PC-3 (cell line): ENCODE results near the gene STMP1. TPM values are rescaled to one million over a fixed set of nuclear protein-coding genes. Genes with fewer than 3 reads are reported as not detected.
"Not testable (repeated sequence)": the region's sequence is repeated elsewhere in the genome, so short reads cannot be mapped to it uniquely, and the experiment has no call there.

Experiments
- ATAC-seq: fragments of 200-7000 bp; cut with Tn5 transposase; 2 replicates; pipeline ENCODE4 v1.9.1; 2020; ENCODE audit warnings: mild to moderate bottlenecking, moderate library complexity
- BruUV-seq: library from RNA; stranded (reverse); fragments of 400-500 nt; replicated peaks from 2 replicates; lab custom pipeline; 2021; lab: Mats Ljungman, UMichigan
- CTCF ChIA-PET: fragments of 300-600 bp; sonication (Branson Sonifier 250); formaldehyde crosslinking; loops from one replicate; lab custom pipeline; 2022; ENCODE audit warnings: antibody characterized with exemption; lab: Charles Lee
- POLR2A ChIA-PET: fragments of 300-600 bp; sonication (Branson Sonifier 250); formaldehyde crosslinking; loops from one replicate; lab custom pipeline; 2022; ENCODE audit warnings: antibody characterized with exemption; ENCODE audit not compliant: unreplicated experiment; lab: Charles Lee
- DNase-seq: peaks from one replicate; pipeline ENCODE4 v3.0.0-alpha.2; 2015
- H2AFZ ChIP-seq: fragments of 300-600 bp; sonication (generic); 2 replicates; pipeline ENCODE4 v1.6.0; 2016; ENCODE audit warnings: antibody characterized with exemption, low read length
- H3F3A ChIP-seq: fragments of 300-600 bp; sonication (generic); one replicate; pipeline ENCODE4 v1.6.0; 2017; ENCODE audit warnings: antibody characterized with exemption, low read length, control low read depth, mild to moderate bottlenecking; ENCODE audit not compliant: unreplicated experiment
- H3K27ac ChIP-seq: fragments of 300-600 bp; sonication (generic); 2 replicates; pipeline ENCODE4 v1.5.1; 2016; ENCODE audit warnings: mild to moderate bottlenecking, low read length
- H3K27me3 ChIP-seq: fragments of 300-600 bp; sonication (generic); 2 replicates; pipeline ENCODE4 v1.6.1; 2016; ENCODE audit warnings: low read length, mixed read lengths
- H3K36me3 ChIP-seq: fragments of 300-600 bp; sonication (generic); 2 replicates; pipeline ENCODE4 v1.6.1; 2016; ENCODE audit warnings: low read depth, mixed run types, low read length, mixed read lengths
- H3K4me1 ChIP-seq: fragments of 300-600 bp; sonication (generic); 2 replicates; pipeline ENCODE4 v1.5.1; 2016; ENCODE audit warnings: low read length; ENCODE audit not compliant: insufficient read depth
- H3K4me2 ChIP-seq: fragments of 300-600 bp; sonication (generic); 2 replicates; pipeline ENCODE4 v1.6.0; 2016; ENCODE audit warnings: low read length
- H3K4me3 ChIP-seq: fragments of 300-600 bp; sonication (generic); 2 replicates; pipeline ENCODE4 v1.5.1; 2016; ENCODE audit warnings: mild to moderate bottlenecking, low read length, mixed read lengths
- H3K79me2 ChIP-seq: fragments of 300-600 bp; sonication (generic); 2 replicates; pipeline ENCODE4 v1.6.1; 2017; ENCODE audit warnings: low read length, mixed read lengths
- H3K9ac ChIP-seq: fragments of 300-600 bp; sonication (generic); 2 replicates; pipeline ENCODE4 v1.6.0; 2016; ENCODE audit warnings: mild to moderate bottlenecking, low read length
- H3K9me2 ChIP-seq: fragments of 300-600 bp; sonication (generic); replicated peaks from 2 replicates; pipeline ENCODE4 v1.6.1; 2016; ENCODE audit warnings: mixed run types, low read length, mixed read lengths
- H3K9me3 ChIP-seq: fragments of 300-600 bp; sonication (generic); 2 replicates; pipeline ENCODE4 v1.6.1; 2016; ENCODE audit warnings: low read length, mixed read lengths
- H4K20me1 ChIP-seq: fragments of 300-600 bp; sonication (generic); 2 replicates; pipeline ENCODE4 v1.6.1; 2016; ENCODE audit warnings: low read length, mixed read lengths
- EZH2 ChIP-seq: fragments of 300-600 bp; sonication (generic); IDR thresholded peaks from one replicate; pipeline ENCODE4 v1.6.1; 2017; ENCODE audit warnings: antibody characterized with exemption, mild to moderate bottlenecking, low read length; ENCODE audit not compliant: unreplicated experiment
- EZH2phosphoT487 ChIP-seq: fragments of 300-600 bp; sonication (generic); IDR thresholded peaks from 2 replicates; pipeline ENCODE4 v1.6.1; 2018; ENCODE audit warnings: mild to moderate bottlenecking, antibody characterized with exemption, low read length, borderline replicate concordance
- intact Hi-C: fragments of 100-400 bp; cut with micrococcal nuclease; formaldehyde crosslinking; loops from 2 replicates; pipeline ENCODE4 v1.9.0; 2023
- total RNA-seq: library from RNA; depleted of rRNA; stranded (reverse); fragments of >200 nt; gene quantifications from 2 replicates; pipeline ENCODE4 v1.2.3, GENCODE V29; 2014
- TF ChIP-seq, protein P1 (sequence below): fragments of 300-600 bp; sonication (generic); conservative IDR thresholded peaks from 2 replicates; pipeline ENCODE4 v1.5.1; 2017; ENCODE audit warnings: antibody characterized with exemption, low read depth, mild to moderate bottlenecking, low read length

Gene STMP1
- total RNA-seq, 1 experiment from 2014 or later: 8.8 TPM

- CTCF ChIA-PET: interaction anchor here (0.6 kb wide), 1 partner anchor 28 kb away, joined by 3 read pairs; the partner anchor contains the start of gene STMP1
- H3K9me2 ChIP-seq: no peaks in the 10 kb centered on the region
These were observed 28.0 kb upstream of the STMP1 start for GRCh38 chr7:135634191-135634878.

GRCh38 chr7:135639690-135640089 lies 22.6 kb upstream of the STMP1 start:
- BruUV-seq, H3K79me2 ChIP-seq, ATAC-seq, H3K4me1 ChIP-seq, POLR2A ChIA-PET, H3K9me2 ChIP-seq, H3K9ac ChIP-seq, H3K4me2 ChIP-seq, H3K4me3 ChIP-seq, intact Hi-C loops, H4K20me1 ChIP-seq, H3K27ac ChIP-seq, H2AFZ ChIP-seq, H3K9me3 ChIP-seq, DNase-seq, H3K27me3 ChIP-seq, H3F3A ChIP-seq: not testable (repeated sequence)
- CTCF ChIA-PET: interaction anchor here (0.5 kb wide), 1 partner anchor 1952 kb away, joined by 5 read pairs; no protein-coding TSS in a partner anchor
- peaks cover 42% of the 10 kb centered on the region for H3K36me3 ChIP-seq

More at GRCh38 chr7:135634191-135634878, 28.0 kb upstream of the STMP1 start:
- H3K4me3 ChIP-seq: no peak overlapping the region
- no peak overlapping the region for H2AFZ ChIP-seq
- no peaks in the 10 kb centered on the region for H3F3A ChIP-seq
- no peak overlapping the region for H3K27ac ChIP-seq
- no peak overlapping the region for H3K4me2 ChIP-seq
- H3K79me2 ChIP-seq: no peaks in the 10 kb centered on the region
- no peaks in the 10 kb centered on the region for H4K20me1 ChIP-seq
- H3K9me3 ChIP-seq: no peaks in the 10 kb centered on the region
- no peaks in the 10 kb centered on the region for H3K4me1 ChIP-seq
- peaks cover 35% of the 10 kb centered on the region for H3K36me3 ChIP-seq
- ATAC-seq: no peak
- BruUV-seq: no TSS peak
- intact Hi-C loops: no loop called here
- POLR2A ChIA-PET: no interaction called here
- H3K9ac ChIP-seq: no peak overlapping the region
- TF ChIP-seq, protein P1, sequence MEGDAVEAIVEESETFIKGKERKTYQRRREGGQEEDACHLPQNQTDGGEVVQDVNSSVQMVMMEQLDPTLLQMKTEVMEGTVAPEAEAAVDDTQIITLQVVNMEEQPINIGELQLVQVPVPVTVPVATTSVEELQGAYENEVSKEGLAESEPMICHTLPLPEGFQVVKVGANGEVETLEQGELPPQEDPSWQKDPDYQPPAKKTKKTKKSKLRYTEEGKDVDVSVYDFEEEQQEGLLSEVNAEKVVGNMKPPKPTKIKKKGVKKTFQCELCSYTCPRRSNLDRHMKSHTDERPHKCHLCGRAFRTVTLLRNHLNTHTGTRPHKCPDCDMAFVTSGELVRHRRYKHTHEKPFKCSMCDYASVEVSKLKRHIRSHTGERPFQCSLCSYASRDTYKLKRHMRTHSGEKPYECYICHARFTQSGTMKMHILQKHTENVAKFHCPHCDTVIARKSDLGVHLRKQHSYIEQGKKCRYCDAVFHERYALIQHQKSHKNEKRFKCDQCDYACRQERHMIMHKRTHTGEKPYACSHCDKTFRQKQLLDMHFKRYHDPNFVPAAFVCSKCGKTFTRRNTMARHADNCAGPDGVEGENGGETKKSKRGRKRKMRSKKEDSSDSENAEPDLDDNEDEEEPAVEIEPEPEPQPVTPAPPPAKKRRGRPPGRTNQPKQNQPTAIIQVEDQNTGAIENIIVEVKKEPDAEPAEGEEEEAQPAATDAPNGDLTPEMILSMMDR: no peak
- TF ChIP-seq EZH2: no peak
- TF ChIP-seq EZH2phosphoT487: no peak
- no peak for DNase-seq
- H3K27me3 ChIP-seq: no peaks in the 10 kb centered on the region

DNA sequence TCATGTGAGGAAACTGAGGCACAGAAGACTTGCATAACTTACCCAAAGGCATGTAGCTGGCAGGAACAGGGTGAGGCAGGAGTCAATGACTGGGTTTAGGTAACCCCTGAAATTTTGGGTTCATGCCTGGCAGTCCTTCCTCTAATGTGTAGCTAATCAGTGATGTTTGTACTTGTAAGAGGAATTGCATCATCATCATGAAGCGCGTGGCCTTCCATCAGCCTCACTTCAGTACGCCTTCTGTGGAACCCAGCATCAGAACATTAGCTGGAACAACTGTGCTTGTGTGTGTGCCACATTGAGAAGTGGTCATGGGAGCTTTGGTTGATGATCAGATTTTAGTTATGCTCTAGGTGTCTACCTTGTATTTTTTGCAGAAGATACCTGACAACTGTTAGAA lies 18.2 kb upstream of the STMP1 start:
- Histone ChIP-seq H3K4me1 (no peaks in the 10 kb centered on the region), H3K27me3 (no peaks in the 10 kb centered on the region), H3F3A (no peaks in the 10 kb centered on the region), H4K20me1 (no peaks in the 10 kb centered on the region), H3K36me3 (peaks cover 46% of the 10 kb centered on the region), H3K4me3 (no peak overlapping the region), H2AFZ (no peak overlapping the region), H3K79me2 (no peaks in the 10 kb centered on the region), H3K9me3 (no peaks in the 10 kb centered on the region), H3K27ac (no peak overlapping the region), H3K9me2 (no peaks in the 10 kb centered on the region), H3K9ac (no peak overlapping the region), H3K4me2 (no peak overlapping the region)
- no peak for DNase-seq
- BruUV-seq: no TSS peak
- TF ChIP-seq EZH2: no peak
- TF ChIP-seq, protein P1: no peak
- no peak for TF ChIP-seq EZH2phosphoT487
- intact Hi-C loops: no loop called here
- POLR2A ChIA-PET: no interaction called here
- CTCF ChIA-PET: no interaction called here
- no peak for ATAC-seq
